Common myeloid progenitor, CD34-positive (primary cell): ENCODE data around the gene STON1.
A peak's percentile ranks its signal among the peaks of the same experiment; 100 is the strongest.
"Not testable (repeated sequence)": the region's sequence is repeated elsewhere in the genome, so short reads cannot be mapped to it uniquely, and the experiment has no call there.

Source experiments
- CTCF ChIA-PET: fragments of 350-600 bp; sonication (Branson Sonifier 250); formaldehyde crosslinking; loops from one replicate; lab custom pipeline; 2021; ENCODE audit warnings: antibody characterized with exemption; lab: Charles Lee
- POLR2A ChIA-PET: fragments of 350-600 bp; sonication (Branson Sonifier 250); formaldehyde crosslinking; loops from one replicate; lab custom pipeline; 2021; ENCODE audit warnings: antibody characterized with exemption; lab: Charles Lee
- DNase-seq, 3 donors: peaks; one replicate each; pipeline versions ENCODE4 v3.0.0 to v3.0.0-alpha.2; 2013
- H3K27ac ChIP-seq, 2 experiments: 1 replicate in 1 of 2; 2 replicates in 1 of 2; pipeline ENCODE4 v1.7.0; 2013; ENCODE audit warnings: inconsistent platforms in 2 of 2, low read length in 2 of 2, mild to moderate bottlenecking in 2 of 2, low read depth in 1 of 2, moderate library complexity in 1 of 2; ENCODE audit not compliant: severe bottlenecking in 2 of 2, insufficient read depth in 1 of 2, poor library complexity in 1 of 2
- H3K27me3 ChIP-seq, 5 experiments: replicated peaks in 2 of 5; 1 replicate in 3 of 5; 2 replicates in 2 of 5; pipeline versions ENCODE4 v1.6.1 to v1.7.0; 2013; ENCODE audit warnings: low read length in 4 of 5, mild to moderate bottlenecking in 2 of 5, moderate library complexity in 2 of 5, inconsistent platforms in 1 of 5; ENCODE audit not compliant: insufficient read depth in 5 of 5, control insufficient read depth in 4 of 5
- H3K36me3 ChIP-seq, 4 experiments: 1 replicate in 2 of 4; 2 replicates in 2 of 4; pipeline versions ENCODE4 v1.6.1 to v1.7.0; 2013; ENCODE audit warnings: low read length in 3 of 4, control low read depth in 1 of 4, mild to moderate bottlenecking in 1 of 4; ENCODE audit not compliant: control insufficient read depth in 4 of 4, insufficient read depth in 4 of 4
- H3K4me1 ChIP-seq, 4 experiments: 1 replicate in 3 of 4; 2 replicates in 1 of 4; pipeline versions ENCODE4 v1.6.1 to v1.7.1; 2013; ENCODE audit warnings: low read length in 3 of 4, mild to moderate bottlenecking in 3 of 4, control low read depth in 1 of 4, inconsistent platforms in 1 of 4, moderate library complexity in 1 of 4; ENCODE audit not compliant: control insufficient read depth in 4 of 4, insufficient read depth in 4 of 4; ENCODE audit errors: control extremely low read depth in 1 of 4
- H3K4me3 ChIP-seq, 7 experiments: 1 replicate in 4 of 7; 2 replicates in 3 of 7; pipeline versions ENCODE4 v1.5.1 to v1.7.0; 2013; ENCODE audit warnings: mild to moderate bottlenecking in 7 of 7, low read length in 6 of 7, moderate library complexity in 6 of 7, inconsistent platforms in 2 of 7, low read depth in 2 of 7, control low read depth in 1 of 7; ENCODE audit not compliant: insufficient read depth in 4 of 7, control insufficient read depth in 1 of 7; ENCODE audit errors: extremely low read depth in 1 of 7
- H3K9me3 ChIP-seq, 5 experiments: 1 replicate in 4 of 5; 2 replicates in 1 of 5; pipeline versions ENCODE4 v1.6.1 to v1.7.1; 2013; ENCODE audit warnings: low read length in 4 of 5, mild to moderate bottlenecking in 2 of 5, inconsistent platforms in 1 of 5, low read depth in 1 of 5, moderate library complexity in 1 of 5; ENCODE audit not compliant: control insufficient read depth in 4 of 5, insufficient read depth in 2 of 5; ENCODE audit errors: control extremely low read depth in 1 of 5
- WGBS: methylation state at CpG from one replicate; pipeline ENCODE4 v1.1.5; 2013; ENCODE audit not compliant: insufficient coverage; 5-methylcytosine and 5-hydroxymethylcytosine counted together

The STON1 gene

GRCh38 chr2:48607307-48608014 is 77.5 kb downstream of the STON1 start:
- no peak overlapping the region for H3K27ac ChIP-seq
- H3K9me3 ChIP-seq, result no peaks in the 10 kb centered on the region
- DNase-seq, result peak; percentile 30 to 74 (median 63)
- ChIA-PET POLR2A (no interaction called here), CTCF (no interaction called here)
- no peaks in the 10 kb centered on the region for H3K4me1 ChIP-seq
- no peak overlapping the region for H3K4me3 ChIP-seq
- H3K27me3 ChIP-seq, result no peaks in the 10 kb centered on the region
- WGBS, result 92% methylated on average over 10 of the region's 10 CpGs
- no peaks in the 10 kb centered on the region for H3K36me3 ChIP-seq

GRCh38 chr2:48613211-48613610 is 83.3 kb downstream of the STON1 start:
- Histone ChIP-seq H3K36me3 (no peaks in the 10 kb centered on the region), H3K9me3 (peaks cover 0 to 3% (median 0%) of the 10 kb centered on the region in 5 experiments), H3K27me3 (peaks cover 0 to 6% (median 3%) of the 10 kb centered on the region in 5 experiments), H3K4me1 (no peaks in the 10 kb centered on the region), H3K27ac (no peak overlapping the region), H3K4me3 (no peak overlapping the region)
- POLR2A ChIA-PET, result no interaction called here
- WGBS, result no CpG with 5 or more reads among the region's 2 CpGs
- no peak for DNase-seq
- CTCF ChIA-PET, result no interaction called here

- H3K9me3 ChIP-seq, H3K4me1 ChIP-seq, CTCF ChIA-PET, DNase-seq, POLR2A ChIA-PET, H3K36me3 ChIP-seq, H3K4me3 ChIP-seq, H3K27me3 ChIP-seq, H3K27ac ChIP-seq: not testable (repeated sequence)
- WGBS, result 97% methylated on average over 20 of the region's 35 CpGs
Measured at GRCh38 chr2:48614581-48614980, 84.6 kb downstream of the STON1 start.

- no peak for DNase-seq
- ChIA-PET CTCF (interaction anchor here (1.7 kb wide), 1 partner anchor 17 kb away, joined by 4 read pairs; no protein-coding TSS in a partner anchor), POLR2A (no interaction called here)
- no peaks in the 10 kb centered on the region for H3K36me3 ChIP-seq
- H3K27me3 ChIP-seq, result peaks cover 0 to 6% (median 3%) of the 10 kb centered on the region in 5 experiments
- no peak within 1 kb of the TSS for H3K4me3 ChIP-seq
- no peaks in the 10 kb centered on the region for H3K4me1 ChIP-seq
- H3K27ac ChIP-seq, result no peak within 1 kb of the TSS
- 79% methylated on average over 26 of the region's 26 CpGs for WGBS
- H3K9me3 ChIP-seq, result peaks cover 0 to 3% (median 0%) of the 10 kb centered on the region in 5 experiments
Measured at GRCh38 chr2:48617618-48618017, 87.7 kb downstream of the STON1 start, which contains the start of gene GTF2A1L. Gene GTF2A1L, plus strand, starts transcription at chr2:48617856. Its CDS starts 19 bp downstream, at chr2:48617875.

GRCh38 chr2:48619526-48619925 is 89.6 kb downstream of the STON1 start:
- Histone ChIP-seq H3K27me3 (peaks cover 0 to 6% (median 3%) of the 10 kb centered on the region in 5 experiments), H3K4me3 (no peak overlapping the region), H3K9me3 (peaks cover 0 to 1% (median 0%) of the 10 kb centered on the region in 5 experiments), H3K4me1 (no peaks in the 10 kb centered on the region), H3K27ac (no peak overlapping the region), H3K36me3 (no peaks in the 10 kb centered on the region)
- DNase-seq, result no peak
- CTCF ChIA-PET, result no interaction called here
- POLR2A ChIA-PET, result no interaction called here
- WGBS, result 100% methylated on average over 2 of the region's 2 CpGs

- H3K4me3 ChIP-seq, result no peak overlapping the region
- H3K4me1 ChIP-seq, result no peaks in the 10 kb centered on the region
- ChIA-PET POLR2A (no interaction called here), CTCF (no interaction called here)
- H3K27me3 ChIP-seq, result peaks cover 0 to 6% (median 3%) of the 10 kb centered on the region in 5 experiments
- H3K9me3 ChIP-seq, result no peaks in the 10 kb centered on the region
- no peak overlapping the region for H3K27ac ChIP-seq
- no peak for DNase-seq
- H3K36me3 ChIP-seq, result no peaks in the 10 kb centered on the region
- 95% methylated on average over 4 of the region's 7 CpGs for WGBS
Measured at GRCh38 chr2:48620604-48621003, 90.7 kb downstream of the STON1 start.

GRCh38 chr2:48622691-48623090 is 92.7 kb downstream of the STON1 start:
- H3K36me3 ChIP-seq, DNase-seq, POLR2A ChIA-PET, H3K27ac ChIP-seq, H3K4me1 ChIP-seq, H3K9me3 ChIP-seq, H3K27me3 ChIP-seq, H3K4me3 ChIP-seq: not testable (repeated sequence)
- 100% methylated on average over 2 of the region's 5 CpGs for WGBS
- CTCF ChIA-PET, result interaction anchor here (1.2 kb wide), 1 partner anchor 23 kb away, joined by 3 read pairs; no protein-coding TSS in a partner anchor
